ENCODE data around the gene CPLX1. TPM values are rescaled to one million over a fixed set of nuclear protein-coding genes. Genes with fewer than 3 reads are reported as not detected.
"Not testable (repeated sequence)": the region's sequence is repeated elsewhere in the genome, so short reads cannot be mapped to it uniquely, and the experiment has no call there.

The CPLX1 gene
- total RNA-seq, 1 experiment from 2014 or later = 0.58 TPM

- DNase-seq (ENCODE audit: low read depth, low spot score) = no peak
- in situ Hi-C loops (cut with HindIII; ENCODE audit: low pct_unique_long_range_greater_than_20kb, low sequenced_read_pairs) = no loop called here
These were observed 12.0 kb downstream of the CPLX1 start for GRCh38 chr4:813900-814299.

DNA sequence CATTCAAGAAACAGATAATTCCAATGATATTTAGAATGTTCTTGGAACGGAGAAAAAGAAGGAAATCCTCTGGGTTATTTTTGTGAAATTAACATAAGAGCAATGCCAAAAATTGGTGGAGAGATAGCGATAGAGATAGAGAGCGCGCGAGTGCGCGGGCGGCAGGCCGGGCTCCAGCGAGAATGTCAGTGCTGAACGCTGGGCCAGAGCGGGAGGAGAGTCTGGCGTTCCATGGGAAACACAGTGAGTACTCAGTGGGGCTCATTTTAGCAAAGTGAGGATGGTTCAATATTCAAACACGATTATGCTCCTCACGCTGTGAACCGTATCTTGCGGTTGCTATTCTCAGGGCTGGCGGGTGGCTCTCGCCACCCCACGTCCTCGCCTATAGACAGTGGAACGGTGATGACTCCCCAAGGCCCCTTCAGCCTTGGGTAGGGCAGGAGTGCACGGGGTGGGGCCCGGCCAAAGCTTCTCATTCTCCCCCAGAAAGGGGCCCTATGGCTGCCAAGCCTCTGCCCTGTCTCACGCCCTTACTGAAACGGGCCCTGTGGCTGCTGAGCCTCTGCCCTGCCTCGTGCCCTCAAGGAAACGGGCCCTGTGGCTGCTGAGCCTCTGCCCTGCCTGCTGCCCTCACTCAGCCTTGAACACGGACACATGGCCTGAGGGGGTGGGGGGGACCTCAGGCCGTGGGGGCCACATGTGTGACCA lies 16.9 kb downstream of the CPLX1 start:
- DNase-seq (ENCODE audit: low read depth, low spot score) = no peak
- in situ Hi-C loops (cut with HindIII; ENCODE audit: low pct_unique_long_range_greater_than_20kb, low sequenced_read_pairs) = no loop called here

- DNase-seq (ENCODE audit: low read depth, low spot score) = no peak
- in situ Hi-C loops (cut with HindIII; ENCODE audit: low pct_unique_long_range_greater_than_20kb, low sequenced_read_pairs) = no loop called here
These were observed 18.1 kb downstream of the CPLX1 start for GRCh38 chr4:807792-808191.

DNA sequence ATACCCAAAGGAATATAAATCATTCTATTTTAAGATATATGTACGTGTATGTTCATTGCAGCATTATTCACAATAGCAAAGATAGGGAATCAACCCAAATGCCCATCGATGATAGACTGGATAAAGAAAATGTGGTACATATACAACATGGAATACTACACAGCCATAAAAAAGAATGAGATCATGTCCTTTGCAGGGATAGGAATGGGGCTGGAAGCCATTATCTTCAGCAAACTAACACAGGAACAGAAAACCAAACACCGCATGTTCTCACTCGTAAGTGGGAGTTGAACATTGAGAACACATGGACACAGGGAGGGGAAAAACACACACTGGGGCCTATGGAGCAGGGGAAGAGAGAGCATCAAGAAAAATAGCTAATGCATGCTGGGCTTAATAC lies 18.9 kb downstream of the CPLX1 start:
- in situ Hi-C loops (cut with HindIII; ENCODE audit: low pct_unique_long_range_greater_than_20kb, low sequenced_read_pairs); DNase-seq (ENCODE audit: low read depth, low spot score): not testable (repeated sequence)

DNA sequence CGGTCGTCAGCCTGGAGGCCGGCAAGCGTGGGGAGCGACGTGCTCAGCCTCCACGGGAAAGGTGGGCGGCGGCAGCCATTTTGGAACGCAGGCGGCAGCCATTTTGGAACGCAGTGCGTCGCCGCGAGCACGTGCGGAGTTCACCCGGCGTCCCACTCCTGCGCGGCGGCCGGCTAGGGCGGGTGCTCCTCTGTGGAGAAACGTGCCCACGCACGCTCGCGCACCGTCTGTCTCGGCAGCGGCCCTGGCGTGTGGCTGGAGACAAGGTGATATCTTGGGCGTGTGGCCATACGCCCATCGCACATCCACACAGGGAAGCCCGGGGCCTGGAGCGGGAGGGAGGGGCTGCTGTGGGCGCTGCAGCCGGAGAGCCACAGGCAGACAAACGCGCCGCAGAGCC lies 21.1 kb downstream of the CPLX1 start:
- DNase-seq (ENCODE audit: low read depth, low spot score) = no peak
- in situ Hi-C loops (cut with HindIII; ENCODE audit: low pct_unique_long_range_greater_than_20kb, low sequenced_read_pairs) = no loop called here

DNA sequence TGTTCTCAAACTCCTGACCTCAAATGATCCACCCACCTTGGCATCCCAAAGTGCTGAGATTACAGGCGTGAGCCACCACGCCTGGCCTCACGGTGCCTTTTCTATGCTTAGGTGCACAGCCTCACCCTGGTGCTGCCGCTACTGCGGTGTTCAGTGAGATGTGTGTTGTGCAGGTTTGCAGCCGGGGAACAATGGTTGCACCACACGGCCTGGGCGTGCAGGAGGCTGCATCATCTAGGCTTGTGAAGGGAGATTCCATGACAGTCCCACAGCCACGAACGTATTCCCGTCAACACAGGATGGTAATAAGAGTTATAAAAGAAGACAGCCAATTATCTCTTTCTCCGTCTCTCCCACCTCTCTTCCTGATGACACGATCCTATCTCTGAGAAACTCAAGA lies 22.0 kb downstream of the CPLX1 start:
- in situ Hi-C loops (cut with HindIII; ENCODE audit: low pct_unique_long_range_greater_than_20kb, low sequenced_read_pairs) = no loop called here
- no peak for DNase-seq (ENCODE audit: low read depth, low spot score)

DNA sequence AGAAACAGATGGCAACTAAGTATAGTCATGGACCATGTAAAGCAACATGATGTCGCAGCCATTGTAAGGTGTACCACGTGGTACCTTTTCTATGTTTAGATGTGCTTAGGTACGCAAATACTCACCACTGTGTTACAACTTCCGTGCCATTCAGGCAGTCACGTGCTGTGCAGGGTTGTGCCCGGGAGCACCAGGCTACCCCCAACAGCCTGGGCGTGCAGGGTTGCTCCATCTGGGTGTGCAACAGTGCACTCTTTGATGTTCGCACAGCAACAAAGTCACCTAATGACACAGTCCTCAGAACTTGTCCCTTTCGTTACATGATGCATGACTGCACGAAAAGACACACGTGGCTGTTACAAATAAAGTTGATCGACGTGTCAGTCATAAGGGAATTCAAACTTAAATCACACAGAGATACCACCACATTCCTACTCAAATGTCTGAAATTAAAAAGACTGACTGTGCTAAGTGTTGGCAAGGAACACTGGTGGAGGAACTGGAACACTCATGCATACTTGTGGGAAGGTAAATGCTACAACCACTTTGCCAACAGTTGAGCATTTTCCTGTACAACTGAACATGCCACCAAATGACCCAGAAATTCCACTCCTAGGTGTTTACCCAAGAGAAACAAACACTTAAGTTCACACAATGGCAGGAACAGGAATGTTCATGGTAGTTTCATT lies 24.3 kb downstream of the CPLX1 start:
- in situ Hi-C loops (cut with HindIII; ENCODE audit: low pct_unique_long_range_greater_than_20kb, low sequenced_read_pairs) = no loop called here

DNA sequence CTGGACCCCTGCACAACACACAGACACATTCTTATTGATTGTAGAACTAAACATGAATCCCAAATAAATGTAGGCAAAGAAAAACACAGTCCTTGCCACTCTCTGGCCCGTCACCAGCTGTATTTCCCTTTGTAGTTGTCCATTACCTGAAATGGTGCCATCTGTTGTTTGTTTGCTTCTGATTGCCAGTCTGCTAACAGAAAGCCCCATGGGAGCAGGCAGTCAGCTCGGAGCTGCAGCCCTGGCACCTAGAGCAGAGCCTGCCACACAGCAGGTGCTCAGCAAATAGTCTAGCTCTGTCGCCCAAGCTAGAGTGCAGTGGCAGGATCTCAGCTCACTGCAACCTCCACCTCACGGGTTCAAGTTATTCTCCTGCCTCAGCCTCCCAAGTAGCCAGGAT lies 28.9 kb downstream of the CPLX1 start:
- no peak for DNase-seq (ENCODE audit: low read depth, low spot score)
- in situ Hi-C loops (cut with HindIII; ENCODE audit: low pct_unique_long_range_greater_than_20kb, low sequenced_read_pairs) = no loop called here

More for the DNA sequence above, 24.3 kb downstream of the CPLX1 start:
- no peak for DNase-seq (ENCODE audit: low read depth, low spot score)

DNA sequence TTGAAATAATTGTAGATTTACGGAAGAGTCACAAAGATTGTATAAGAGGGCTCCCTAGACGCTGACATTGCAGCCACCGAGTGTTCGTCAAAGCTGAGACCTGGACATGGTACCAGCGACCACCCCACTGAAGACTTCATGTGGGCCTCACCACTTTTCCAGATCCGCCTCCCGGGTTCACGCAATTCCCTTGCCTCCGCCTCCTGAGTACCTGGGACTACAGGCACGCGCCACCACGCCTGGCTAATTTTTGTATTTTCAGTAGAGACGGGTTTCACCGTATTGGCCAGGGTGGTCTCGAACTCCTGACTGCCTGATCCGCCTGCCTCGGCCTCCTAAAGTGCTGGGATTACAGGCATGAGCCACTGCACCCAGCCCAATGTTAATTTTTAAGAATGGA lies 29.7 kb downstream of the CPLX1 start:
- in situ Hi-C loops (cut with HindIII; ENCODE audit: low pct_unique_long_range_greater_than_20kb, low sequenced_read_pairs) = no loop called here
- no peak for DNase-seq (ENCODE audit: low read depth, low spot score)

GRCh38 chr4:795726-796119 lies 30.2 kb downstream of the CPLX1 start:
- DNase-seq (ENCODE audit: low read depth, low spot score) = no peak
- in situ Hi-C loops (cut with HindIII; ENCODE audit: low pct_unique_long_range_greater_than_20kb, low sequenced_read_pairs) = no loop called here

GRCh38 chr4:794900-795725 lies 30.8 kb downstream of the CPLX1 start:
- in situ Hi-C loops (cut with HindIII; ENCODE audit: low pct_unique_long_range_greater_than_20kb, low sequenced_read_pairs) = no loop called here
- DNase-seq (ENCODE audit: low read depth, low spot score) = no peak

DNA sequence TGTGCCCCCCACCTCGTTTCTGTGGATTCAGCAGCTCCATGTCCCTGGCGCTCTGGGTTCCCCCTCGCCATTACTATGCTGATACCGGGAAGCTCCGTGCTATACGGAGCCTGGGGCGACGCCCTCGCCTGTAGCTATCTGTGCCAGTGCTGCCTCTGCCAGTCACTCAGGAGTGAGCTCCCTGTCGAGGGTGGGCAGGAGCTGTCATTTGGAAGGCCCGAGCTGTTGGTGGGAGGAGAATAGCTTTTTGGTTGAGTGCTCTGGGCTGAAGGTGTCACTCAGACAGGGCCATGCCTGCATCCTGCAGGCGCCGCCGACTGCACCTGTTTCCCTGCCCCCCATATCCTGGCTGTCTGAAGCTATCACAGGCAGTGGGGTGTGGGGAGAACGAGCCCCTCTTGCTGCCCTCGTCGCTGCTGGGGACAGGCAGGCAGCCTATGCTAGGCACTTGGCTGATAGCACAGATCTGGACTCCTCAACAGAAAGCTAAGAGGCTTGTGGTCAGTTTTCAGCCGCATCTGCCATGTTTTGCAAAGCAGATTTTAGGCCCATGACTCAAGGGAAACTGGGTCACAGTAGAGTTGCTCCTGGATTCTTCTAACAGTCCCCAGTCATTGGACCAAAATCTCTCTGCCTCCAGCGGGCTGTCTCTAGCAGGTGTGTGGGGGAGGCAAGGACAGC lies 31.8 kb downstream of the CPLX1 start:
- in situ Hi-C loops (cut with HindIII; ENCODE audit: low pct_unique_long_range_greater_than_20kb, low sequenced_read_pairs) = no loop called here

GRCh38 chr4:793093-793861 lies 32.7 kb downstream of the CPLX1 start:
- in situ Hi-C loops (cut with HindIII; ENCODE audit: low pct_unique_long_range_greater_than_20kb, low sequenced_read_pairs) = no loop called here
- no peak for DNase-seq (ENCODE audit: low read depth, low spot score)

More for the DNA sequence above, 31.8 kb downstream of the CPLX1 start:
- DNase-seq (ENCODE audit: low read depth, low spot score) = no peak

DNA sequence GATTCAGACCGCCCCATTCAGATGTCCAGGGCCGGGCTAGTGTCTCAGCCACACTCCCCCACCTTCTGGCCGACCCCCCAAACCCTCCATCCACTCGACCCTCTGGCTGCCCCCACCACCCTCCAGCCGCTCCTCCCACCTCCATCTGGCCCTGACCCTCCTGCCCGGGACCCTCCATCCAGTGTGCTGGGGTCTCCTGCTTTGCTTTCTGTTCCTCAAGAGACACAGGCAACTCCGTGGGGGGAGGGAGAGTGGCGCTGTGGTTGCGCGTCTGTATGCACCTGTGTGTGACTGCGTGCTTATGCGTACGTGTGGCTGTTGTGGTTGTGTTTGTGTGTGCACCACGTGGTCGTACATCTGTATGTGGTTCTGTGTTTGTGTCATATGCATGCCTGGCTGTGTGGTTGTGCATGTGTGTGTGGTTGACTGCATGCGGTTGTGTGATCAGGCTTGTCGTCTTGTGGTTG lies 33.3 kb downstream of the CPLX1 start:
- DNase-seq (ENCODE audit: low read depth, low spot score) = no peak
- in situ Hi-C loops (cut with HindIII; ENCODE audit: low pct_unique_long_range_greater_than_20kb, low sequenced_read_pairs) = no loop called here

- DNase-seq (ENCODE audit: low read depth, low spot score) = no peak
- in situ Hi-C loops (cut with HindIII; ENCODE audit: low pct_unique_long_range_greater_than_20kb, low sequenced_read_pairs) = no loop called here
These were observed 33.9 kb downstream of the CPLX1 start for GRCh38 chr4:791898-792625.

DNA sequence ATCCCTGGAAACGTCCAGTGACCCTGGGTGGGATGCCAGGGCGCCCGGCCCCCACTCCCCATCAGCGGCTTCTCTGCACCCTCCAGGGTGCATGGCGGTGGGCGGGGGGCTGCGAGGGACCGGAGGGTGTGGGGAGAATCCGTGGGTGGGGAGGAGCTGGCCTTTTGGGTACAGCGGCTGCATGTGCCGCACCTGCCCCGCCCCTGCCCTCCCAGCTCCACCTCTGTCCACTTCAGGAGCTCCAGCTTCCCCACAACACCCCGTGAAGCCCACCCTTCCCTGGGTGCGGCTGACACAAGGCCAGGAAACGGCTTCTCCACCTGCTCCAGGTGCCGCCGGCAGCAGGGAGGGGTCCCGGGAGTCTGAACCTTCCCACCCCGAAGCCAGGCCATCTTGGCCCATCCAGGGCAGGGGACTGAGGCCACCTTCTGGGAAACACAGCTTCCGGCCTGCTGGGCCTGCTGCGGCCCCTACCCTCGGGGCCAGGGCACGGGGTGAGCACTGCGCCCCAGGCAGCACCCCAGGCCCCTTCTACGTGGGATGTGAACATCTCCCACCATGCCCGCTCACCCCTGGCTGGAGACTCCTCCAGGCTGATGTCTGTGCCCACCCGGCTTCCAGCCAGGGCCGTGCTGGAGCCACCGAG lies 34.6 kb downstream of the CPLX1 start:
- no peak for DNase-seq (ENCODE audit: low read depth, low spot score)
- in situ Hi-C loops (cut with HindIII; ENCODE audit: low pct_unique_long_range_greater_than_20kb, low sequenced_read_pairs) = no loop called here
